T-helper 2 cell treated with Interferon-gamma antibody and Interleukin-4, amounts not matched to agents 5 μg/mL and 100 μg/mL, for 36 hours (primary cell): Measurements from ENCODE around the gene FAM180A.
"Not testable (repeated sequence)": the region's sequence is repeated elsewhere in the genome, so short reads cannot be mapped to it uniquely, and the experiment has no call there.

Experiments used
- DNase-seq: peaks from one replicate; pipeline ENCODE4 v3.0.0; 2021; ENCODE audit warnings: low spot score
- H3K27ac Mint-ChIP-seq: one replicate; pipeline ENCODE4 v1.8.0; 2021; ENCODE audit warnings: mild to moderate bottlenecking, mixed read lengths
- H3K27me3 Mint-ChIP-seq: one replicate; pipeline ENCODE4 v1.8.0; 2021; ENCODE audit warnings: low read depth, mixed read lengths
- H3K36me3 Mint-ChIP-seq: one replicate; pipeline ENCODE4 v1.8.0; 2021; ENCODE audit warnings: low read depth, mixed read lengths
- H3K4me1 Mint-ChIP-seq: one replicate; pipeline ENCODE4 v1.8.0; 2021; ENCODE audit warnings: low read depth, mixed read lengths
- H3K4me3 Mint-ChIP-seq: one replicate; pipeline ENCODE4 v1.8.0; 2022; ENCODE audit warnings: mild to moderate bottlenecking, moderate library complexity, mixed read lengths
- H3K9me3 Mint-ChIP-seq: one replicate; pipeline ENCODE4 v1.8.0; 2021; ENCODE audit warnings: mixed read lengths

FAM180A gene

GRCh38 chr7:135782377-135782776 is 33.8 kb upstream of the FAM180A start:
- H3K4me1 Mint-ChIP-seq = no peaks in the 10 kb centered on the region
- peaks cover 9% of the 10 kb centered on the region for H3K27me3 Mint-ChIP-seq
- H3K9me3 Mint-ChIP-seq = peaks cover 2% of the 10 kb centered on the region
- no peak overlapping the region for H3K27ac Mint-ChIP-seq
- no peak for DNase-seq
- no peaks in the 10 kb centered on the region for H3K36me3 Mint-ChIP-seq
- H3K4me3 Mint-ChIP-seq = no peak overlapping the region

- no peak overlapping the region for H3K4me3 Mint-ChIP-seq
- no peaks in the 10 kb centered on the region for H3K4me1 Mint-ChIP-seq
Measured at GRCh38 chr7:135777626-135778398, 29.2 kb upstream of the FAM180A start.

GRCh38 chr7:135775915-135776314 is 27.3 kb upstream of the FAM180A start:
- H3K9me3 Mint-ChIP-seq, H3K27me3 Mint-ChIP-seq, H3K4me1 Mint-ChIP-seq, H3K4me3 Mint-ChIP-seq, H3K27ac Mint-ChIP-seq, DNase-seq, H3K36me3 Mint-ChIP-seq: not testable (repeated sequence)

More at GRCh38 chr7:135777626-135778398, 29.2 kb upstream of the FAM180A start:
- DNase-seq = no peak
- peaks cover 7% of the 10 kb centered on the region for H3K9me3 Mint-ChIP-seq
- no peaks in the 10 kb centered on the region for H3K36me3 Mint-ChIP-seq
- H3K27ac Mint-ChIP-seq = no peak overlapping the region
- peaks cover 5% of the 10 kb centered on the region for H3K27me3 Mint-ChIP-seq

- DNase-seq = no peak
- Mint-ChIP-seq H3K27ac (no peak overlapping the region), H3K36me3 (no peaks in the 10 kb centered on the region), H3K4me3 (no peak overlapping the region), H3K9me3 (peaks cover 7% of the 10 kb centered on the region), H3K27me3 (peaks cover 2% of the 10 kb centered on the region), H3K4me1 (no peaks in the 10 kb centered on the region)
Measured at GRCh38 chr7:135775230-135775629, 26.6 kb upstream of the FAM180A start.

GRCh38 chr7:135774284-135774683 is 25.7 kb upstream of the FAM180A start:
- H3K4me1 Mint-ChIP-seq = no peaks in the 10 kb centered on the region
- H3K27me3 Mint-ChIP-seq = peaks cover 2% of the 10 kb centered on the region
- no peak overlapping the region for H3K4me3 Mint-ChIP-seq
- no peak overlapping the region for H3K27ac Mint-ChIP-seq
- no peak for DNase-seq
- no peaks in the 10 kb centered on the region for H3K36me3 Mint-ChIP-seq
- H3K9me3 Mint-ChIP-seq = peaks cover 7% of the 10 kb centered on the region

- Mint-ChIP-seq H3K27me3 (peaks cover 3% of the 10 kb centered on the region), H3K36me3 (no peaks in the 10 kb centered on the region), H3K4me3 (no peak overlapping the region), H3K4me1 (no peaks in the 10 kb centered on the region), H3K27ac (no peak overlapping the region), H3K9me3 (peaks cover 7% of the 10 kb centered on the region)
- no peak for DNase-seq
Measured at GRCh38 chr7:135773464-135773863, 24.9 kb upstream of the FAM180A start.

GRCh38 chr7:135772639-135773222 is 24.1 kb upstream of the FAM180A start:
- Mint-ChIP-seq H3K27ac (no peak overlapping the region), H3K4me3 (no peak overlapping the region), H3K9me3 (peaks cover 7% of the 10 kb centered on the region), H3K36me3 (no peaks in the 10 kb centered on the region), H3K27me3 (peaks cover 4% of the 10 kb centered on the region), H3K4me1 (no peaks in the 10 kb centered on the region)
- no peak for DNase-seq

- no peak for DNase-seq
- Mint-ChIP-seq H3K9me3 (peaks cover 2% of the 10 kb centered on the region), H3K27me3 (peaks cover 7% of the 10 kb centered on the region), H3K36me3 (no peaks in the 10 kb centered on the region), H3K4me3 (no peak overlapping the region), H3K4me1 (no peaks in the 10 kb centered on the region), H3K27ac (no peak overlapping the region)
Measured at GRCh38 chr7:135771961-135772638, 23.5 kb upstream of the FAM180A start.

GRCh38 chr7:135771051-135771450 is 22.4 kb upstream of the FAM180A start:
- no peak for DNase-seq
- H3K36me3 Mint-ChIP-seq = no peaks in the 10 kb centered on the region
- H3K4me3 Mint-ChIP-seq = no peak overlapping the region
- H3K27me3 Mint-ChIP-seq = peaks cover 9% of the 10 kb centered on the region
- H3K27ac Mint-ChIP-seq = no peak overlapping the region
- no peaks in the 10 kb centered on the region for H3K9me3 Mint-ChIP-seq
- H3K4me1 Mint-ChIP-seq = no peaks in the 10 kb centered on the region

GRCh38 chr7:135770139-135770710 is 21.6 kb upstream of the FAM180A start:
- H3K36me3 Mint-ChIP-seq = no peaks in the 10 kb centered on the region
- H3K27me3 Mint-ChIP-seq = peaks cover 9% of the 10 kb centered on the region
- no peak overlapping the region for H3K27ac Mint-ChIP-seq
- H3K9me3 Mint-ChIP-seq = no peaks in the 10 kb centered on the region
- DNase-seq = no peak
- H3K4me3 Mint-ChIP-seq = no peak overlapping the region
- H3K4me1 Mint-ChIP-seq = no peaks in the 10 kb centered on the region

GRCh38 chr7:135769005-135769802 is 20.6 kb upstream of the FAM180A start:
- peaks cover 11% of the 10 kb centered on the region for H3K27me3 Mint-ChIP-seq
- H3K27ac Mint-ChIP-seq = no peak overlapping the region
- H3K36me3 Mint-ChIP-seq = no peaks in the 10 kb centered on the region
- no peaks in the 10 kb centered on the region for H3K9me3 Mint-ChIP-seq
- no peaks in the 10 kb centered on the region for H3K4me1 Mint-ChIP-seq
- no peak overlapping the region for H3K4me3 Mint-ChIP-seq
- DNase-seq = no peak

GRCh38 chr7:135768467-135768866 is 19.9 kb upstream of the FAM180A start:
- H3K36me3 Mint-ChIP-seq = no peaks in the 10 kb centered on the region
- no peak overlapping the region for H3K27ac Mint-ChIP-seq
- peaks cover 11% of the 10 kb centered on the region for H3K27me3 Mint-ChIP-seq
- no peaks in the 10 kb centered on the region for H3K9me3 Mint-ChIP-seq
- DNase-seq = no peak
- no peaks in the 10 kb centered on the region for H3K4me1 Mint-ChIP-seq
- no peak overlapping the region for H3K4me3 Mint-ChIP-seq

- Mint-ChIP-seq H3K4me3 (no peak overlapping the region), H3K9me3 (no peaks in the 10 kb centered on the region), H3K27me3 (peaks cover 11% of the 10 kb centered on the region), H3K27ac (no peak overlapping the region), H3K36me3 (no peaks in the 10 kb centered on the region), H3K4me1 (no peaks in the 10 kb centered on the region)
- no peak for DNase-seq
Measured at GRCh38 chr7:135768064-135768463, 19.5 kb upstream of the FAM180A start.
